Amygdala (tissue), 56 donors: ENCODE data around the gene SHTN1.

ENCODE experiments used
- DNase-seq, 56 donors: peaks; one replicate each; lab custom pipeline; 2025; lab: John Stamatoyannopoulos, UW

SHTN1 gene

GRCh38 chr10:116919164-116919563 lies 85.8 kb downstream of the SHTN1 start:
- no peak for DNase-seq

- DNase-seq: no peak
Observed at GRCh38 chr10:116918583-116918982, 86.4 kb downstream of the SHTN1 start.

- no peak for DNase-seq
Observed at GRCh38 chr10:116917481-116917880, 87.5 kb downstream of the SHTN1 start.

GRCh38 chr10:116915340-116915739 lies 89.6 kb downstream of the SHTN1 start:
- no peak for DNase-seq

- DNase-seq: no peak
Observed at GRCh38 chr10:116913695-116914094, 91.3 kb downstream of the SHTN1 start.

GRCh38 chr10:116912162-116912561 lies 92.8 kb downstream of the SHTN1 start:
- no peak for DNase-seq

- no peak for DNase-seq
Observed at GRCh38 chr10:116910910-116911309, 94.1 kb downstream of the SHTN1 start.

- no peak for DNase-seq
Observed at GRCh38 chr10:116909307-116909706, 95.7 kb downstream of the SHTN1 start.

- DNase-seq: no peak
Observed at GRCh38 chr10:116907245-116907987, 97.6 kb downstream of the SHTN1 start.

GRCh38 chr10:116905845-116906210 lies 99.2 kb downstream of the SHTN1 start:
- DNase-seq: no peak

GRCh38 chr10:116899626-116900025 lies 105.4 kb downstream of the SHTN1 start:
- no peak for DNase-seq

- DNase-seq: no peak
Observed at GRCh38 chr10:116893686-116894037, 111.3 kb downstream of the SHTN1 start.

GRCh38 chr10:116892907-116893685 lies 111.9 kb downstream of the SHTN1 start:
- no peak for DNase-seq

- DNase-seq: peak in 12 of 56 donors; percentile 2 to 57 (median 28)
Observed at GRCh38 chr10:116891208-116891607, 113.8 kb downstream of the SHTN1 start.

GRCh38 chr10:116889066-116889465 lies 115.9 kb downstream of the SHTN1 start:
- no peak for DNase-seq

- peak in 4 of 56 donors; percentile 1 to 33 (median 8) for DNase-seq
Observed at GRCh38 chr10:116888380-116889055, 116.5 kb downstream of the SHTN1 start.

- no peak for DNase-seq
Observed at GRCh38 chr10:116886772-116887171, 118.2 kb downstream of the SHTN1 start.

GRCh38 chr10:116882639-116883038 lies 122.3 kb downstream of the SHTN1 start:
- no peak for DNase-seq

GRCh38 chr10:116880716-116881482 lies 124.1 kb downstream of the SHTN1 start:
- peak in 6 of 56 donors; percentile 7 to 27 (median 14) for DNase-seq

- DNase-seq: no peak
Observed at GRCh38 chr10:116879817-116880216, 125.2 kb downstream of the SHTN1 start.

GRCh38 chr10:116878123-116878522 lies 126.9 kb downstream of the SHTN1 start:
- DNase-seq: peak in 3 of 56 donors; percentile 5 to 22 (median 8)
